H1 (cell line): ENCODE results near the gene PRSS22. TPM values are rescaled to one million over a fixed set of nuclear protein-coding genes. Genes with fewer than 3 reads are reported as not detected.

ENCODE experiments used
- CBX8 ChIP-seq: fragments of 300-800, 300-1000 bp; sonication (generic); IDR thresholded peaks from 2 replicates; pipeline ENCODE4 v1.7.1; 2016; ENCODE audit warnings: low read depth, low read length, borderline replicate concordance
- CEBPB ChIP-seq: IDR thresholded peaks from 2 replicates; pipeline ENCODE4 v1.6.1; 2012; ENCODE audit warnings: low read depth, low read length
- PHF8 ChIP-seq: fragments of 200-600 bp; sonication (generic); conservative IDR thresholded peaks from 2 replicates; pipeline ENCODE4 v1.7.1; 2012; ENCODE audit warnings: low read depth, mild to moderate bottlenecking, inconsistent platforms, low read length, moderate library complexity
- RNF2 ChIP-seq: fragments of 200-900, 300-1000 bp; sonication (generic); IDR thresholded peaks from 2 replicates; pipeline ENCODE4 v1.7.1; 2016; ENCODE audit warnings: borderline replicate concordance, low read depth, mild to moderate bottlenecking, antibody characterized with exemption, low read length; ENCODE audit not compliant: poor library complexity, severe bottlenecking; ENCODE audit errors: missing control alignments
- TAF1 ChIP-seq: IDR thresholded peaks from 2 replicates; pipeline ENCODE4 v1.6.1; 2011; ENCODE audit warnings: mild to moderate bottlenecking, low read depth, low read length
- polyA plus RNA-seq, 7 experiments: library from polyadenylated mRNA; depleted of rRNA in 3 of 7; stranded (reverse) in 5 of 7; unstranded in 2 of 7; fragments of >200 nt in 5 of 7; fragments of 200-250 nt in 2 of 7; gene quantifications; 1 replicate in 5 of 7; 2 replicates in 1 of 7; 4 replicates in 1 of 7; pipeline versions ENCODE4 v1.2.1 to v1.2.3, GENCODE V29; 2011 to 2013; ENCODE audit warnings: missing spikeins in 2 of 7, mixed read lengths in 2 of 7
- total RNA-seq: library from RNA; stranded (reverse); fragmentation: NEBNext Ultra II Directional; extraction: Animal tissue kit (Norgen Biotek cat#: 25700); gene quantifications from 2 replicates; pipeline ENCODE4 v1.2.1, GENCODE V29; 2021

The PRSS22 gene
- total and polyA plus RNA-seq, 2 of the 8 experiments (the other 6 are each of a cell fraction or from before 2014, with no cell fraction given), result 4.0 to 4.4 TPM

DNA sequence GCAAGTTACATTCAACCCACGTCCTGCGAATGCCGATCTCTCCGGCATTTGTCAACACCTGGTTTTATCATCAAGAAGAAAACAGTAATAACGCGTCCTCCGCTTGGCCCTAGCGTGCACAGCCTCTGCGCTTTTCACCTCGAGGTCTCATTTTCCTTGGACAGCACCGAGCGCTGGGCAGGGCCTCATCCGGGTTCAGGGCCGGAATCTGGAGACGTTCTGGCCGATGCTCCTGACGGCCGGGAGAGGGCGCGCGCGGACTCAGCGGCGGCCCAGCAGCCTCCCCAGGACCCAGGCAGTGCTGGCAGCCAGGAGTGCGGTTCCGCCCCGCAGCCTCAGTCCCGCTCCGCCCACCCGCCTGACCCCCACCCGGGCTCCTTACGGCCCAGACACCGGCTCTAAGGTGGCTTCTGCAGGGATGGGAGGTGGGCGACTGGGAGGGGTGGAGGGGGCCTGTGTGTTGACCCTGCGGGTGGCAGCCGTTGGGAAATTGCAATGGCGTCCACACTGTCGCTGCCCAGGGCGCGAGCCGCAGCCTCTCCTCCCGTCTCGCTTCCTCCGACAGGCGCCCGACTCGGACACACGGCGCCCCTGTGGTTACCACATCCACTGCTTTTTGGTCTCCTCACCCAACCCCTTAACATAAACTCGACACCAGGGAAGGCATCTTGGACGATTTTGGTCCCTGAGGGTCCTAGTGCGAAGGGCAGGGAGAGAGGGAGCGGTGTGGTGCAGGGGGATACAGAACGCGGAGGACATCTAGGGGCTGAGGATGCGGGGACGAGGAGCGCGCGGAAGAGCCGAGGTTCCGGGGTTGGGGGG, 46.3 kb upstream of the PRSS22 start (continued):
- peak; percentile 20; the same call in 1 of the 2 replicates for TF ChIP-seq PHF8
- TF ChIP-seq TAF1, result peak; percentile 47; the same call in 1 of the 2 replicates
- TF ChIP-seq RNF2, result no peak
- no peak for TF ChIP-seq CEBPB
- TF ChIP-seq CBX8, result no peak
